Esophagus squamous epithelium (tissue), 4 donors: ENCODE measurements around the gene SLC35F3.

ENCODE experiments used
- POLR2A ChIP-seq, 4 donors: fragments of 450-650 bp; IDR thresholded peaks; one replicate each; pipeline ENCODE4 v1.6.1; 2017; ENCODE audit warnings: antibody characterized with exemption in 4 of 4, mild to moderate bottlenecking in 4 of 4, moderate library complexity in 3 of 4
- TF ChIP-seq, protein P1 (sequence below), 6 experiments: fragments of 450-650 bp in 4 of 6; fragments of 200-600 bp in 2 of 6; sonication (generic) in 2 of 6; IDR thresholded peaks; one replicate each; pipeline ENCODE4 v1.5.1; 2016 to 2019; ENCODE audit warnings: antibody characterized with exemption in 6 of 6, mild to moderate bottlenecking in 4 of 6, moderate library complexity in 4 of 6

DNA sequence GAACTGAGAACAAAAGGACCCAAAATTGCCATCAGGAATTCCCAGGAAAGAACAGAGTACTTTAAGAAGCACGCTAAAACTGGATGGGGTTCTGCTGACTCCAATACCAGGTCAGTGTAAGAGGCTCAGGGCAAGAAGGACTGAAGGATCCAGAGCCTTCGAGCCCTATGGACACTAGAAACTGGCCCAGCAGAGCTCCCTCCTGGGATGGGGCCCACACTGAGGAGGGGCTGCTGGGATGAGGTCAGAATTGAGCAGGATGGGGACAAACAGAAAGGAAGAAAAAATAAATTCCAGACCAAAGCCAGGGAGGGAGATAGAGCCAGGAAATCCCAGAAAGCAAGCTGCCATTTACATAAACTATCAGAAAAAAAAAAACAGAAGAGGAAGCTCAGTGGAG lies 246.4 kb downstream of the SLC35F3 start:
- TF ChIP-seq, protein P1, sequence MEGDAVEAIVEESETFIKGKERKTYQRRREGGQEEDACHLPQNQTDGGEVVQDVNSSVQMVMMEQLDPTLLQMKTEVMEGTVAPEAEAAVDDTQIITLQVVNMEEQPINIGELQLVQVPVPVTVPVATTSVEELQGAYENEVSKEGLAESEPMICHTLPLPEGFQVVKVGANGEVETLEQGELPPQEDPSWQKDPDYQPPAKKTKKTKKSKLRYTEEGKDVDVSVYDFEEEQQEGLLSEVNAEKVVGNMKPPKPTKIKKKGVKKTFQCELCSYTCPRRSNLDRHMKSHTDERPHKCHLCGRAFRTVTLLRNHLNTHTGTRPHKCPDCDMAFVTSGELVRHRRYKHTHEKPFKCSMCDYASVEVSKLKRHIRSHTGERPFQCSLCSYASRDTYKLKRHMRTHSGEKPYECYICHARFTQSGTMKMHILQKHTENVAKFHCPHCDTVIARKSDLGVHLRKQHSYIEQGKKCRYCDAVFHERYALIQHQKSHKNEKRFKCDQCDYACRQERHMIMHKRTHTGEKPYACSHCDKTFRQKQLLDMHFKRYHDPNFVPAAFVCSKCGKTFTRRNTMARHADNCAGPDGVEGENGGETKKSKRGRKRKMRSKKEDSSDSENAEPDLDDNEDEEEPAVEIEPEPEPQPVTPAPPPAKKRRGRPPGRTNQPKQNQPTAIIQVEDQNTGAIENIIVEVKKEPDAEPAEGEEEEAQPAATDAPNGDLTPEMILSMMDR (IDR thresholded peaks at IDR 0.05) = no peak
- TF ChIP-seq POLR2A (IDR thresholded peaks at IDR 0.05) = no peak
